Measurements from ENCODE around the gene SLC2A11. TPM values are rescaled to one million over a fixed set of nuclear protein-coding genes. Genes with fewer than 3 reads are reported as not detected.

SLC2A11 gene
- total and polyA plus RNA-seq, 3 donors from 2014 or later: 14.3 to 22.7 (median 21.8) TPM

DNA sequence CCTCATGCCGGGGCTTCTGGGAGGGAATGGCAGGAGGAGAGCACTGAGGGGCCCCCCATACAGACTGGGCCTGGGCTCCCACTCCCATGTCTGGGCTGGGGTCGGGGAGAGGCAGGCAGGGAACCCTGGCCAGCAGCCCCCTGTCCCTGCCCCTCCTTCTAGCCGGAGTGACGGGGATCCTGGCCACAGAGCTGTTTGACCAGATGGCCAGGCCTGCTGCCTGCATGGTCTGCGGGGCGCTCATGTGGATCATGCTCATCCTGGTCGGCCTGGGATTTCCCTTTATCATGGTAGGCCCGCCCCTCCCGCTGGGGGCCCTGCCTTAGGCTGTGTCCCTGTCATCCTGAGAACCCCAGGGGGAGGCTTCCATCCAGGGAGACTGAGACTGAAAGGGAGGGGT is 26.5 kb downstream of the SLC2A11 start:
- intact Hi-C loops (cut with DNase I; ENCODE audit: low total_unique reads): no loop called here
- H3K9me3 ChIP-seq: no peaks in the 10 kb centered on the region
- DNase-seq: no peak
- 94 to 100% methylated on average over 1 to 9 of the region's 9 CpGs for WGBS, 2 donors
- H3K36me3 ChIP-seq (ENCODE audit: low read depth, missing control alignments): no peaks in the 10 kb centered on the region
- no peak overlapping the region for H3K27ac ChIP-seq
- TF ChIP-seq POLR2A (IDR thresholded peaks at IDR 0.05): no peak
- TF ChIP-seq, protein P1, sequence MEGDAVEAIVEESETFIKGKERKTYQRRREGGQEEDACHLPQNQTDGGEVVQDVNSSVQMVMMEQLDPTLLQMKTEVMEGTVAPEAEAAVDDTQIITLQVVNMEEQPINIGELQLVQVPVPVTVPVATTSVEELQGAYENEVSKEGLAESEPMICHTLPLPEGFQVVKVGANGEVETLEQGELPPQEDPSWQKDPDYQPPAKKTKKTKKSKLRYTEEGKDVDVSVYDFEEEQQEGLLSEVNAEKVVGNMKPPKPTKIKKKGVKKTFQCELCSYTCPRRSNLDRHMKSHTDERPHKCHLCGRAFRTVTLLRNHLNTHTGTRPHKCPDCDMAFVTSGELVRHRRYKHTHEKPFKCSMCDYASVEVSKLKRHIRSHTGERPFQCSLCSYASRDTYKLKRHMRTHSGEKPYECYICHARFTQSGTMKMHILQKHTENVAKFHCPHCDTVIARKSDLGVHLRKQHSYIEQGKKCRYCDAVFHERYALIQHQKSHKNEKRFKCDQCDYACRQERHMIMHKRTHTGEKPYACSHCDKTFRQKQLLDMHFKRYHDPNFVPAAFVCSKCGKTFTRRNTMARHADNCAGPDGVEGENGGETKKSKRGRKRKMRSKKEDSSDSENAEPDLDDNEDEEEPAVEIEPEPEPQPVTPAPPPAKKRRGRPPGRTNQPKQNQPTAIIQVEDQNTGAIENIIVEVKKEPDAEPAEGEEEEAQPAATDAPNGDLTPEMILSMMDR (IDR thresholded peaks at IDR 0.05): no peak
- peaks cover 6% of the 10 kb centered on the region for H3K4me1 ChIP-seq
- no peaks in the 10 kb centered on the region for H3K27me3 ChIP-seq
- H3K4me3 ChIP-seq: no peak overlapping the region

DNA sequence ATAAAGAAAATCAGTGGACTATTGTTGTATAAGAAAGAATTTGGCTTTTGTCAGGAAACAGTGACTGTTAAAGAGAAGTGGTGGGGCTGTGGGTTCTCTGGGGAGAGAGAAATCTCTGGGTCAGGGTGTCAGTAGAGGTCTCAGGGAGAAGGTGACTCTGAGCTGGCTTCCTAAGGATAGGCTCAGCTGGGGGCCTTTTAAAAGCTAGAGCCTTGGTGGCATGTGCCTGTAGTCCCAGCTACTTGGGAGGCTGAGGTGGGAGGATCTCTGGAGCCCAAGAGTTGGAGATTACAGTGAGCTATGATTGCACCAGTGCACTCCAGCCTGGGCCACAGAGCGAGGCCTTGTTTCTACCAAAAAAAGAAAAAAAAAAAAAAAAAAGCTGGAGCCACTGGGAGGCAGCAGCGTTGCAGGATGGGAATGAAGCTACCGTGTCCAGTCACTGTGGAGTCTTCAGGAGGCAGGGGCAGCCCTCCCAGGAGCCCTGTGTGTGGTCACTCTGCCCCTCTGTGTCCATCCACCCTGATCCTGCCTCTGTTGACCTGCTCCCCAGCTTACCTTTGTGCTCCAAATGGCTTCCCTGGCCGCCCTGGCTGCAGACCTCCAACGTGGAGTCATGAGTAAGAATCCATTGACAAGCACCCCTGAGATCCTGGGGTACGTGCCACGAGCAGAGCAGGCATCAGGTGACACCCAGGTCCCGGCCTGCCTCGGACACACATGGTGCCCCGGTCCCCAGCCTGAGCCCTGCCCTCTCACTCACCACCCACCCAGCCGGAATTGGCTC is 31.1 kb downstream of the SLC2A11 start:
- TF ChIP-seq, protein P1 (IDR thresholded peaks at IDR 0.05): no peak
- no peak for TF ChIP-seq POLR2A (IDR thresholded peaks at IDR 0.05)
- intact Hi-C loops (cut with DNase I; ENCODE audit: low total_unique reads): no loop called here
- Histone ChIP-seq H3K9me3 (no peaks in the 10 kb centered on the region), H3K36me3 (ENCODE audit: low read depth, missing control alignments) (no peaks in the 10 kb centered on the region), H3K4me1 (peaks cover 10% of the 10 kb centered on the region), H3K27me3 (no peaks in the 10 kb centered on the region), H3K4me3 (no peak overlapping the region), H3K27ac (peak overlapping the region in 1 of 2 donors; percentile 82)
- WGBS, 2 donors: 44 to 56% methylated on average over 6 to 11 of the region's 11 CpGs
- DNase-seq: no peak

DNA sequence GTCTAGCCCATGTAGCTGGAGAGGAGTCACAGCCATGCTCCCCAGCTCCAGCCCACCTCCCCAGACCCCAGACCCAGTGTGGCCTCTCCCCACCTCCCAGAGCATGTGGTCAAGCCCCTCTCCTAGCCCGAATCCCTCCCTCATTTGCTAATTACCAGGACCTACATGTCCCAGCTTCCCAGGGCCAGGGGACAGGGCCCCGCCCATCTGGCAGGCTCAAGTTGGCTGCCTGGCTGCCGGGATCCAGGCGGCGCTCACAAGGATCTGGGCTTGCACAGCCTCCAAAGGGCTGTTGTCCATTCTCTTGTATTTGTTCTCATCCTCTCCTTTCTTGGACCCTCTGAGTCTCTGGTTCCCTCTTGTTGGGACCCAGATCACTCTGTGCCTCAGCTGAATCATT is 31.9 kb downstream of the SLC2A11 start:
- Histone ChIP-seq H3K4me3 (no peak overlapping the region), H3K27ac (peak overlapping the region in 1 of 2 donors; percentile 82), H3K4me1 (peaks cover 12% of the 10 kb centered on the region), H3K9me3 (no peaks in the 10 kb centered on the region), H3K27me3 (no peaks in the 10 kb centered on the region), H3K36me3 (ENCODE audit: low read depth, missing control alignments) (no peaks in the 10 kb centered on the region)
- intact Hi-C loops (cut with DNase I; ENCODE audit: low total_unique reads): no loop called here
- DNase-seq: no peak
- WGBS, 2 donors: 53 to 61% methylated on average over 3 to 5 of the region's 5 CpGs
- TF ChIP-seq, protein P1 (IDR thresholded peaks at IDR 0.05): no peak
- no peak for TF ChIP-seq POLR2A (IDR thresholded peaks at IDR 0.05)

DNA sequence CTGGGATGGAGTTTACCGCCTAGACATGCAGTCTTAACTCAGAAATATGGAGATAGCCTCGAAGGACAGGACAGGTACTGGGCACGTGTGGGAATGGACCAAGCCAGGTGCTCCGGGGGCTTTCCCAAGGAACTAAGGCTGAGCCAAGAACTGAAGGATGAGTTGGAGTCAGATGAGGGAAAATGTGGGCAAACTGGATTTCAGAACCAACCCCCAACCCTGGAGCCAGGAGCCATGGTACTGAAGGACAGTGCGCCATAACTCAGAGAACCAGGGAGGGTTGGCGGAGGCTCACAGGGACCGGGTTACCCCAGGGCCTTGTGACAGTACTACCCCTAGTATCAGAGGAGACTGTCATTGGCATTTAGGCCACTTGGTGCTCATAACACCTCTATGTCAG is 34.1 kb downstream of the SLC2A11 start:
- Histone ChIP-seq H3K4me1 (peaks cover 25% of the 10 kb centered on the region), H3K27ac (no peak overlapping the region), H3K9me3 (no peaks in the 10 kb centered on the region), H3K4me3 (no peak overlapping the region), H3K27me3 (no peaks in the 10 kb centered on the region), H3K36me3 (ENCODE audit: low read depth, missing control alignments) (no peaks in the 10 kb centered on the region)
- intact Hi-C loops (cut with DNase I; ENCODE audit: low total_unique reads): no loop called here
- 93 to 95% methylated on average over 7 of the region's 7 CpGs for WGBS, 2 donors
- no peak for DNase-seq
- no peak for TF ChIP-seq POLR2A (IDR thresholded peaks at IDR 0.05)
- TF ChIP-seq, protein P1 (IDR thresholded peaks at IDR 0.05): no peak

DNA sequence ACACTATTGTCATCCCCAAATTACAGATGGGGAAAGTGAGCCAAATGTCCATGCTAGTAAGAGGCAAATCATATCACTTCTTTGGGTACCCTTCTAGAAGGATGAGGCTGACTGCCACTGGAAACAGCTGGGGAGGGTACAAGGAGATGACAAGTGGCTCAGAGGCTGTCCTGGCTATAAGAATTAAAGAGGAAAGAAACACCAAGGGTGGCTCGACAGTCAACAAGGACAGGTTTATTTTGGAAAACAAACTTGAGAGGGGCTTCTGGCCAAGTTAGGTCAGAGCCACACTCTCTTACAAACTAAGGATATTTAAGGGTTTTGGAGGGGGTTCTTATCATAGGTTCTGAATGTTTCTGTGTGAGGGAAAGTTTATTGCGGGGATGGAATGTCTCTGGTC is 34.5 kb downstream of the SLC2A11 start:
- H3K27me3 ChIP-seq: no peaks in the 10 kb centered on the region
- H3K4me3 ChIP-seq: no peak overlapping the region
- DNase-seq: no peak
- H3K27ac ChIP-seq: no peak overlapping the region
- 67 to 69% methylated on average over 2 of the region's 2 CpGs for WGBS, 2 donors
- H3K4me1 ChIP-seq: peaks cover 25% of the 10 kb centered on the region
- TF ChIP-seq, protein P1 (IDR thresholded peaks at IDR 0.05): no peak
- no peak for TF ChIP-seq POLR2A (IDR thresholded peaks at IDR 0.05)
- no peaks in the 10 kb centered on the region for H3K9me3 ChIP-seq
- no peaks in the 10 kb centered on the region for H3K36me3 ChIP-seq (ENCODE audit: low read depth, missing control alignments)
- intact Hi-C loops (cut with DNase I; ENCODE audit: low total_unique reads): no loop called here
